ENCODE measurements around the gene RIPK3. TPM values are rescaled to one million over a fixed set of nuclear protein-coding genes. Genes with fewer than 3 reads are reported as not detected.

Gene RIPK3
- polyA plus RNA-seq, 4 donors: 2.7 to 4.1 (median 3.2) TPM

DNA sequence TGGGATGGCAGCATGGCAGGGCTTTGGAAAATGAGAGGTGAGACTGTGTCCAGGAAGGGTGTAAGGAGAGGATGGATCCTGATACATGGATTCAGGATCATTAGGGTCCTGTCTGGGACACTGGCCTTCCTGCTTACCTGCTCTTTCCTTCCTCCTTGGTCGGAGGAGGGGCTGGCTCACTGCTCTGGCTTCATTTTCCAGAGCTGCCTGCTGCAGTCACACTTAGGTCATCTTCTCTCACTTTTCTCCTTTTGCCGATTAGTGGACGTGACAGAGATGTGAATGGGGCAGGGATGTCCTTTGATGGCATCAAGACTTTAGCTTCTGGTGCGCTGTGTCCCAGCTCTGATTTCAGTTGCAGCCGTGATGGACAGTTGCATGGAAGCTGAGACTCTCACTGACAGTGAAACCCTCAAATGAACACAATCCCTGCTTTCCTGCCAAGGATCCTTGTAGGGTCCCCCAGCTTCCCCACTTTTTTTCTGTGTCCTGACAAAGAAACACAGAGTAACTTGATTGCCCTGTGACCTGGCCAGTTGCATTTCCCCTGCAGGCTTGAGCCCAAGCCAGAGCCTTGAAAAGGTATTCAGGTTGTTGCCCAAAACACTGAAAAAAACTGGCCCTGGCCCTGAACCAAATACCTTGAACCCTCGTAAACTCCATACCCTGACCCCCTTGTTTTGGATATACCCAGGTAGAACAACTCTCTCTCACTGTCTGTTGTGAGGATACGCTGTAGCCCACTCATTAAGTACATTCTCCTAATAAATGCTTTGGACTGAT is 31.3 kb downstream of the RIPK3 start:
- DNase-seq (ENCODE audit: low read depth in 4 of 4, low spot score in 3 of 4): no peak

DNA sequence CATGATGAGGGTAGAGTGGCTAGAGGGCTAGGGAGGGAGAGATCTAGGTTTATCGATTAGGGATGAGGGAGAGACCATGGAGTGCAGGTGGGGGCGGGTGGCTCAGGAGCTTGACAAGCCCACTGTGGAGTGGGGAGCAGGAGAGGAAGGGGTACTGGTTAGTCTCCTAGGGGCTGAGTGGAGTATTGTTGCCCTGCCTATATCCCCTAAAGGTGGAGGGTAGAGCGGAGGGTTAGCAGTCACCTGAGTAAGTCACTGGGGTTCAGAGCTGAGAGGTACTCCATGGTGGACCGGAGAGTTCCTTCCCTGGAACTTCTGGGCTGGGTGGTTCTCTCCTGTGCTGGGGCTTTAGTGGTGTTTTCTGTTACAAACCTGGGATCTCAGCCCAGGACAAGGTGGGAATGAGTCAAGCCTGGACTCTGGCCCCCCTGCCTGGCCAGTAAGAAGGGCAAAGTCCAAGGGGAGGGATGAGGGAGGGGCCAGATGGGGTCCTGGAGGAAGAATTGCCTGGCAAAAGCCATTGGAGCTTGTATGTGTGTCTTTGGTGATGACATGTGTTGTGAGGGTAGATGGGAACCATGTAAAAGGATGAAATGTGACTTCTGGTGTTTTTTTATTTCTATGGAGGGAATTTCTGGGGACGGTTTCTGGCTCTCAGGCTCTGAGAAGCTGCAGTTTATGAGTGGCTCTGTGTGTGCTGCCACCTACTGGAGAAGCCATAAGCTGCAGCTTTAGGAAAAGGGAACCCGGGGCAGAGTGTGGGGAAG is 32.0 kb downstream of the RIPK3 start, which contains the start of gene CIDEB:
Gene CIDEB (minus strand): TSS at position 403 of the 767 bp plus-strand sequence. CDS start 119 bp downstream, at position 284.
- no peak for DNase-seq (ENCODE audit: low read depth in 4 of 4, low spot score in 3 of 4)

DNA sequence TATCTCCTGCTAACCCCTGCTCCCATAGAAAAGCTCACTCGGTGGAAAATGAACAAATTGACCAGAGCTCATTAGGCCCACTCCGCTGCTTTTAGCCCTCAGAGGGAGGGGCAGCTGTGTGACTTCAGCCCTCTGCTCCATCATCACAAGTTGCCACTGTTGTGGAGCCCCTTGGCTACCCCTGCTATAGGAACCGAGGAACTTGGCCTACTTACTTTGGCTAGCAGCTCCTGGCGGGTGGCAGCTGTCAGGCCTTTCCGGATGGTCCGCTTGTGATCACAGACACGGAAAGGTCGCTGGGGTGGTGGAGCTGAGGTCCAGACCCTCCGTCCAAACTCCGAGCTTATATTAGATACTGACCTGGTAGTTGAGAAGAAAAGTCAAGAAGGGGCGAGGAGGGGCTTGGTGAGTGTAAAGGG is 32.6 kb downstream of the RIPK3 start:
- no peak for DNase-seq (ENCODE audit: low read depth in 4 of 4, low spot score in 3 of 4)

DNA sequence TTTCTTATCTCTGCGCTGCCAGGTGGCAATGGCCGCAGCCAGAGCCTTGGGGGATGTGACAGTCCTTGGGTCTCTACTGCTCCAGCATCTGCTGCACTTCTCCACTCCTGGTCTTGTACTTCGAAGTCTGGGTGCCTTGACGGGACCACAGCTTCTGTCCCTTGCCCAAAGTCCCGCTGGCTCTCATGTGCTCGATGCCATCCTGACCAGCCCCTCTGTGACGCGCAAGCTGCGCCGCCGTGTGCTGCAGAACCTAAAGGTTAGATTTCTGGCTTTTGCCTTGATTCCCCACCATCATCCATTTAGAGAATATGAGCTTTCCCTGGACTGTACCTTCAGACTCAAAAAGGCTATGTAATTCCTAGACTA is 35.8 kb downstream of the RIPK3 start:
- no peak for DNase-seq (ENCODE audit: low read depth in 4 of 4, low spot score in 3 of 4)

DNA sequence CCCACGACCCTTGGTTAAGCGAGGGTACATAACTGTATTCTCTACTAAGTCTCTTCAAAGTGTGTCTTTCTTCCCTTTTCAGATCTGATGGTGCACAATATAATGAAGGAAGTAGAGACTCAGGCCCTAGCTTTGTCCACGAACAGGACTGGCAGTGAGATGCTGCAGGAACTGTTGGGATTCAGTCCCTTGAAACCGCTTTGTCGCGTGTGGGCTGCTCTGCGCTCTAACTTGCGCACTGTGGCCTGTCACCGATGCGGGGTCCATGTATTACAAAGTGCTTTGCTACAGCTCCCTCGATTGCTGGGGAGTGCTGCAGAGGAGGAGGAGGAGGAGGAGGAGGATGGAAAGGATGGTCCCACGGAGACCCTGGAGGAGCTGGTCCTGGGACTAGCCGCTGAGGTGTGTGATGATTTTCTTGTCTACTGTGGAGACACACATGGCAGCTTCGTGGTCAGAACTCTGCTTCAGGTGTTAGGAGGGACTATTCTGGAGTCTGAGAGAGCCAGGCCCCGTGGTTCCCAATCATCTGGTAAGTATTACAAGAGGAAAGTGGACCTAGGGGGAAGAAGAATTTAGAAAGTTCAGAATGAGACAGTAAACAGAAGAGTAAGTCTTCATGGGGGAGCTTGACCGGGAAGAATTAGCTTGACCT is 39.3 kb downstream of the RIPK3 start:
- no peak for DNase-seq (ENCODE audit: low read depth in 4 of 4, low spot score in 3 of 4)

DNA sequence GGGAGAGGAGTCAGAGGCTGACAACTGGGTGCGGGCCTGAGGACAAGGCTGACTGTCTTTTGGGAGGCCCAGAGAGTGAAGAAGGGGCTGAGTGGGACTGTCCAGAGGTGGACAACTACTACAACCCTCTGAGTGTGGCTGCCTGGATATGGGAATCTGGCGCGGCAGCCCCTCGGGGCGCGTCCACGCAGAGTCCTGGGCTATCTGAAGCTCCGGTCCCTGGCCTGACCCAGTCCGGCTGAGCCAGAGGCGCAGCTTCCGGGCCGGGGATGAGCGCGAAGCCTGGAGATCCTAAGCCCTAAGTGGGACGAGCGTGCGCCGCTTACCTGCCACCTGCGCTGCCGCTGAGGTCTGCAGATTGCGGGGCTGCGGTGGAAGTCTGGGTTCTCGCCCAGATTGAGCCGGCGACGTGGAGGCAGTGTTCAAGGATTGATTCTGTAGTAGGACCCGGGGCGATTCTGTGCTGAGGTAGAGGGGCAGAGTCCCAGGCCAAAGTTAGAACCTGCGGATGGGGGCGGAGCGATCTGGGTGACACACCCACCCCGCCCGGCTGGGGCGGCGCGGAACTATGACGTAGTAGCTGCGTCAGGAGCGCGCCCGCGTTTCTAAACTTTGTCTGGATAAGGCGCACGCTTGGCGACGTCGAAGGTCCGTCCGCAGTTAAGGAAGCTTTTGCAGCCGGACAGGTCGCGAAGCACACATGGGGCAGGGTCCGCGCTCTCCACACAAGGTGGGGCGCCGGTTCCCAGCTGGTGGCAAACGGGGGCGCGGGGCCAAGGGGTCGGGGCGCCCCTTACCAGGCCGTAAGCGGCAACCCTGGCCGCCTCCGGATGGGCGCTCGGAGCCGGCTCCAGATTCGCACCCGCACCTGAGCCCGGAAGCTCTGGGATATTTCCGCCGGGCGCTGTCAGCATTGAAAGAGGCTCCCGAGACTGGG is 40.3 kb downstream of the RIPK3 start, which contains the start of the genes DHRS1 and NOP9:
Gene DHRS1 (minus strand): TSS at position 526 of the 937 bp plus-strand sequence. CDS start 674 bp downstream, outside the sequence.
Gene NOP9 (plus strand): TSS at position 596 of the 937 bp plus-strand sequence. CDS start 105 bp downstream, at position 701.
- DNase-seq (ENCODE audit: low read depth in 4 of 4, low spot score in 3 of 4): peak; percentile 79 to 90 (median 86)

DNA sequence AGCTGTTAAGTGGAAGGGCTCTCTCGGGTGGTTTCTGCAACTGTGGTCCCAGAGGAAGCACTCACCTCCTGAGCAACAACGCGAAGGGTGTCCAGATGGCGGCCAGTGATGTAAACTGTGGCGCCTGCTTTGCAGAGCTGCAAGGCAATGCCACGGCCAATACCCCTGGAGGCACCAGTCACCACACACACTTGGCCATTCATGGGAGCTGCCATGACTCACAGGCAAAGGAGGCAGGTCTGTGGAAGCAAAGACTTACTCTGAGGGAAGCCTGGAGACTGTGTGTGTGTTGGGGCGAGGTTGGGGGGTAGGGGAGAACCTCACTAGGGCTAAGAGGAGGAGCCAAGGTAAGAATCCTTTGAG is 40.9 kb downstream of the RIPK3 start:
- no peak for DNase-seq (ENCODE audit: low read depth in 4 of 4, low spot score in 3 of 4)

DNA sequence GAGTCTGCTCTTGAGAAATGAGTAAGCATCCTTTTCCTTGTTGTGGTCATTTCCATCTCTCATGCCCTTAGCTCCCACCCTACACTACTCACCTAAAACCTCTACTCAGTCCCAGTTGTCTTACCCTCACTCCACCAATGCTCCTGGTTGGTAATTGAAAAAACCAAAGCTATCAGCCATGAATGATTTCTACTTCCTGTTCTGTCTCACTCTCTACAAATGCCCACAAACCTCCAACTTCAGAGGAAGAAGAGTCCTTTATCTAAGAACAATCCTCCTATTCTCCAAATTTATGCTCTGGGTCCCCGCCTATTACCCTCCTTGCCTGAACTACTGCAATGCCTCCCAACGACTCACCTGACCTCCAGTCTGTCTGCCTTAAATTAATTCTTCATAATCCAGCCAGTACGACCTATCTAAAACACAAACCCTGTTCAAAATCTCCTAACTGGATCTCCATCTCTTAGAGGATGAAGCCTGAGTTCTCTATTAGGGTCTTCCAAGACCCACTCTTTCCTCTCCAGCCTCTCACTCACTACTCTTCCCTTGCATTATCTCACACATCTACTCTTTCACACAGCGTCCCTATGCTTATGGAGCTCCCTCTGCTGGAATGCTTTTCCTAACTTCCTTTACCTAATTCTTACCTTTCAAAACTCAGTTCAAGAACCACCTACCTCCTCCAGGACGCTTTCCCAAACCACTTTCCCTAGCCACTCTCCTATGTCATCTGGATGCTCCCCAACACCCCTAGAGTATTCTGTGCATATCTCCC is 42.4 kb downstream of the RIPK3 start:
- no peak for DNase-seq (ENCODE audit: low read depth in 4 of 4, low spot score in 3 of 4)

DNA sequence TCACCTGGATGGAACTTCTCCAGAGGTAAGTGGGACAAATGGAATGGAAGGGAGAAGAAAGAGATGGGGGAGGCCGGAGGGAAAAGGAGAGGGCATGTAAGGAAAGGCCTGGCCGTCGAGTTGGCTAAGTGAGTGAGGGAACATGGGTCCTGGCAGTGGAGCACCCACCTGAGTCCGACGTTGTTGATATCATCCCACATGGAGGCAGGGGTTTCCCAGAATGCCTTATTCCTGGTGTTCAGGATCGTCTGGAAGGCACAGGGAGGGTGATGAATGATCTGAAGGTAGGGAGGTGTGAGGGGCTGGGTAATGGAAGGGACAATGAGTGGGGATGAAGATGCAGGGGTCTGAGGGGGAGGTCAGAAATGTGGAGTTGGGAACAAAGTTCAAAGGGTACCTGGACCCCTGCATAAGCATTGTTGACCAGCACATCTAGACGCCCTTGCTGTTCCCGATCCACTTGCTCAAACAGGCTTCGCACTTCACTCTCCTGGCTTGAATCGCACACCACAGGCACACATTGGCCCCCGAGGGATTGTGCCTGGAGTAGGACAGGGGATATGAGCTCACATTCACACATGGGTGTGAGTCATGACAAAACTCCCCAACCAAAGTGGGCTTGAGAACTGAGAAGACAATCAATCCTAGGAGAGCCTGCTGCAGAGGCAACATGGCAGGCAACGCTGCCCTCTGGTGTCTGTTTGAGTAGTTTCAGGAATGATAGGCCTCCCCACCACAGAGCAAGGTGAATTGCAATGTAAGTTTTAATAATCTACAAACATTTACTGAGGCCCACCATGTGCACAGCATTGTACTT is 43.2 kb downstream of the RIPK3 start:
- no peak for DNase-seq (ENCODE audit: low read depth in 4 of 4, low spot score in 3 of 4)

DNA sequence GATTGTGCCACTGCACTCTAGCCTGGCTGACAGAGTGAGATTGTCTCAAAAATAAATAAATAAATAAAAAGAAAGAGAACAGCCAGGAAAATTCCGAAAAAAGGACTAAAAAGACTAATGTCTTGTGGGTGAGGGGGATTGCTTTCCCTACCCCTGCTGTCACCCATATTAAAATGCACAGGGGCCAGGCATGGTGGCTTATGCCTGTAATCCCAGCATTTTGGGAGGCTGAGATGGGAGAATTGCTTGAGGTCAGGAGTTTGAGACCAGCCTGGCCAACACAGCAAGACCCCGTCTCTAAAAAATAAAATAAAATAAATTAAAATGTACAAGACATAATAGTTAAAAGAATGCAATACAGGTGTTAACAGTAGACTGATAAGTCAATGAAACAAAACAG is 46.3 kb downstream of the RIPK3 start:
- DNase-seq (ENCODE audit: low read depth in 4 of 4, low spot score in 3 of 4): no peak

DNA sequence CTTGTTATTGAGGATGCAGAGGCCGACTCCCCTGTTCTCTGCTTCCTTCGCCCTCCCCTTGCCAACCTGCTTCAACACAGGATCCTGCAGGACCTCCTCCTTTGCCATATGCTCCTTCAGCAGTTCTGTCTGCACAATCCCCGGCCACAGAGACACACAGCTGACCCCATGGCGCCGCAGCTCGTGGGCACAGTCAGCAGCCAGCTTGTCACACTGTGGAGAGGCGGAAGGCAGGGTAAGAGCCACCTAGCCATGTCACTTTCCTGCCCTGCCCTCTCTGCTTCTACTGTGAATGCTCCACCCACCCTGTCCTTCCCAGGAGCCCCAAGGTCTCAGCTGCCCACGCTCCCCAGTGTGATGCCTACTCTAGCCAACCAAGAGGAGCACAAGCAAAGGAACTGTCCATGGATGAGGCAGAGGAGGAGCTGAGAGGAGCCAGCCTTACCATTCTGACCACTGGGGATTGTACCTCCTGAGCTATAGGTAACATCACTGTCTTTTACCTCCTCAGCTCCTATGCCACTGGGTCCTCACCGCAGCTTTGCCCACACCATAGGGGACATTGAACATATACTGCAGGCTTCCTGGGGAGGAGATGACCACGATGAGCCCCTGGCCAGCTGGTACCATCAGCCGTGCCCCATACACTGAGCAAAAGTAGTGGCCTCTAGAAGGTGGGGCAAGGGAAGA is 47.5 kb downstream of the RIPK3 start:
- no peak for DNase-seq (ENCODE audit: low read depth in 4 of 4, low spot score in 3 of 4)

DNA sequence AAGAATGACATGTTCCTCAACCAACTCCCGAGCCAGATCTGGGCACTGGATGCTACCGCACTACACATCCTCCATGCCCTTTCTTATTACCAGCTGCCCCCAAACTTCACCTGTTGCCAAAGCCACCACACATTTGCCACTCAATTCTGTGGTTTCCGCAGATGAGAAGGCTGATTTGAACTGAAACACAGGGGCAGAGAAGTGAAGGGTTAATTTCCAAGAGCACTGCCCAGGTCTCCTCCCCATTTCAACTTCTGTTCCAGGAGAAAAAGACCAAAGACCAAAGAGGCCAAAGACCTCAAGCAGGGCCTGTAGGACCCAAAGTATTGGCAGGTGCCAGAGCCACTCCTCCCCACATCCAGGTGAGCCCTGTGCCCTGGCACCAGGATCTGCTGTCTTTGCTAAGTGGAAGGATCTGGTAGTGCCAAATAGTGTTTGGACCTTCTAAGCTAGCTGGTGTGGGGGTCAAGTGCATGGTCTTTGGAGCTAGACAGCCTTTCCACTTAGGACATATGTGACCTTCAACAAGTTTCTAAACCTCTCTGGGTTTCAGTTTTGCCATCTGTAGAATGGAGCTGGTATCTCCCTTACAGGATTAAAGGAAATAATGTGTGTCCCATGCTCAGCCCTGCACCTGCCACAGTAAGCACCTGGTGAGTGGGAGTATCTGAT is 48.2 kb downstream of the RIPK3 start:
- no peak for DNase-seq (ENCODE audit: low read depth in 4 of 4, low spot score in 3 of 4)

DNA sequence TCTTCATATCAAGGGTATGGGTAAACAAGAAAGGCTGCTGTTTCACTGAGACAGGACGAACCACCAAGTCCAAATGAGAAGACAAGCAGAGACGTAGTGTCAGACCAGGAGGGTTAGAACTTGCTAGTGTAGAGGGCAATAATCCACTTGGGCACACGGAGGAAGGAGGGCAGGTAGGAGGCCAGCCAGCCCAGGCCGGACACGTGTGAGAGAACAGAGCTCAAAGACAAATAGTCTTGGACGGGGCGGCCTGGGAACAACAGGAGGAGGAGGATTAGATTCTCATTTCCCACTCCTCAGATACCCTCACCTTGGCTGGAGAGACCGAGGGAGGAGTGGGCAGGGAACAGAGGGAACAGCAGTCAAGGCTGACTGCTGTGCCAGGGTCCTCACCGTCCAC is 49.0 kb downstream of the RIPK3 start:
- DNase-seq (ENCODE audit: low read depth in 4 of 4, low spot score in 3 of 4): no peak

DNA sequence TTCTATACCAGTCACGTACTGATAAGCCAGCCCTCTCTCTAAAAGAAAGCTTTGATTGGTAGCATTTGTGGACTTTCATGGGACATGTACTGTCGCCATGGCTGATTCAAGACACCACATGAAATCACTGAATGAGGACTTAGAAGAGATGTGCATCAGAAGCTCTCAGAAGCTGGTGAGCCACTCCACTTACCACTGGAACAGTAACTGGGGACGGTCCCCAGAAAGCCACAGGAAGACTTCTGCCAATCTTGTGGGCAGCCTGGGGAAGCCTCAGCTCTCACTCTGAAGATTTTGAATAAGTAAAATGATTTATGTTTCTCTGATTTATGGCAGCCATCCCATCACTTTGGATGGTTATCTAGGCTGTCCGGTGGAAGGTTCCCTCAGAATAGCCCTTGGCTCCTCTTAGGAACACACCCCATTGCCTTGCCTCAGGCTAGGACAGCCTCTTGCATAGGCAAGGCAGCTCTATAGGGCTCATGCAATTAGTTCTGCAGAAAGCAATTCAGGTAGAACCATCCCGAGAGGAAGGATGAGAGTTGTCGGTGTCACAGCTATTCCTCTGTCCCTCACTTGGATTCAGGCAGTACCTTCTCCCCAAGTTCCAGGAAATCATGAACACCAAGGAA is 50.0 kb downstream of the RIPK3 start:
- no peak for DNase-seq (ENCODE audit: low read depth in 4 of 4, low spot score in 3 of 4)

DNA sequence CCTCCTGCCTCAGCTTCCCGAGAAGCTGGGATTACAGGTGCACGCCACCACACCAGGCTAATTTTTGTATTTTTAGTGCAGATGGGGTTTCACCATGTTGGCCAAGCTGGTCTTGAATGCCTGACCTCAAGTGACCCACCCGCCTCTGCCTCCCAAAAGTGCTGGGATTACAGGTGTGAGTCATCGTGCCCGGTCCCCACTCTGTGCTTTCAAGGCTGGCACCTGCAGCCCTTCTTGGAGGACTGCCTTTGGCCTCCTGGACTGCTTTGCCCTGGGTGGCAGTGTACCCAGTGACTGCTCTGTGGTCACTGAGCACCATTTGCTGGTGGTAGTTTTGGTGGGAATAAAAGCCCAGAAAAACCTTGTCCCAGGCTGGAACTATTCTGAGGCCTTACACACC is 52.8 kb downstream of the RIPK3 start:
- DNase-seq (ENCODE audit: low read depth in 4 of 4, low spot score in 3 of 4): no peak
